ENCODE data around the gene SMYD1.

The SMYD1 gene

GRCh38 chr2:88085602-88086001 lies 18.0 kb downstream of the SMYD1 start:
- TF ChIP-seq CREB1 (IDR thresholded peaks at IDR 0.05; ENCODE audit: low read depth): no peak
- TF ChIP-seq EGR1 (IDR thresholded peaks at IDR 0.05): no peak
- TF ChIP-seq NFIC (IDR thresholded peaks at IDR 0.05): no peak
- TF ChIP-seq YY1 (IDR thresholded peaks at IDR 0.05; ENCODE audit: low read depth): no peak
- no peak for TF ChIP-seq EP300 (IDR thresholded peaks at IDR 0.05; ENCODE audit: borderline replicate concordance)
- no peak for TF ChIP-seq MAX (IDR thresholded peaks at IDR 0.05)
- TF ChIP-seq FOXM1 (IDR thresholded peaks at IDR 0.05; ENCODE audit: borderline replicate concordance, low read depth): no peak
- TF ChIP-seq REST (IDR thresholded peaks at IDR 0.05; ENCODE audit: low read depth): no peak
- TF ChIP-seq CEBPB (IDR thresholded peaks at IDR 0.05): no peak
- no peak for TF ChIP-seq TCF12 (IDR thresholded peaks at IDR 0.05; ENCODE audit: low read depth)
- TF ChIP-seq USF1 (IDR thresholded peaks at IDR 0.05): no peak
- no peak for TF ChIP-seq RAD21 (IDR thresholded peaks at IDR 0.05; ENCODE audit: low read depth)
- no peak for TF ChIP-seq TAF1 (IDR thresholded peaks at IDR 0.05; ENCODE audit: low read depth)
- TF ChIP-seq ZBTB7A (IDR thresholded peaks at IDR 0.05; ENCODE audit: low read depth): no peak
- no peak for TF ChIP-seq TEAD4 (IDR thresholded peaks at IDR 0.05)

- TF ChIP-seq TAF1 (IDR thresholded peaks at IDR 0.05; ENCODE audit: low read depth): no peak
- TF ChIP-seq NFIC (IDR thresholded peaks at IDR 0.05): no peak
- TF ChIP-seq RAD21 (IDR thresholded peaks at IDR 0.05; ENCODE audit: low read depth): no peak
- TF ChIP-seq ZBTB7A (IDR thresholded peaks at IDR 0.05; ENCODE audit: low read depth): no peak
- TF ChIP-seq REST (IDR thresholded peaks at IDR 0.05; ENCODE audit: low read depth): no peak
- TF ChIP-seq YY1 (IDR thresholded peaks at IDR 0.05; ENCODE audit: low read depth): no peak
- TF ChIP-seq EGR1 (IDR thresholded peaks at IDR 0.05): no peak
- TF ChIP-seq CEBPB (IDR thresholded peaks at IDR 0.05): no peak
- no peak for TF ChIP-seq TEAD4 (IDR thresholded peaks at IDR 0.05)
- TF ChIP-seq EP300 (IDR thresholded peaks at IDR 0.05; ENCODE audit: borderline replicate concordance): no peak
- TF ChIP-seq USF1 (IDR thresholded peaks at IDR 0.05): no peak
- no peak for TF ChIP-seq TCF12 (IDR thresholded peaks at IDR 0.05; ENCODE audit: low read depth)
- no peak for TF ChIP-seq MAX (IDR thresholded peaks at IDR 0.05)
- TF ChIP-seq FOXM1 (IDR thresholded peaks at IDR 0.05; ENCODE audit: borderline replicate concordance, low read depth): no peak
- TF ChIP-seq CREB1 (IDR thresholded peaks at IDR 0.05; ENCODE audit: low read depth): no peak
Measured at GRCh38 chr2:88086401-88086800, 18.8 kb downstream of the SMYD1 start.

GRCh38 chr2:88087073-88087472 lies 19.4 kb downstream of the SMYD1 start:
- TF ChIP-seq CEBPB (IDR thresholded peaks at IDR 0.05) (no peak), TEAD4 (IDR thresholded peaks at IDR 0.05) (no peak)

GRCh38 chr2:88087763-88088162 lies 20.1 kb downstream of the SMYD1 start:
- TF ChIP-seq ZBTB7A (IDR thresholded peaks at IDR 0.05; ENCODE audit: low read depth) (no peak), RAD21 (IDR thresholded peaks at IDR 0.05; ENCODE audit: low read depth) (no peak), REST (IDR thresholded peaks at IDR 0.05; ENCODE audit: low read depth) (no peak), YY1 (IDR thresholded peaks at IDR 0.05; ENCODE audit: low read depth) (no peak), TAF1 (IDR thresholded peaks at IDR 0.05; ENCODE audit: low read depth) (no peak), EP300 (IDR thresholded peaks at IDR 0.05; ENCODE audit: borderline replicate concordance) (no peak), TCF12 (IDR thresholded peaks at IDR 0.05; ENCODE audit: low read depth) (no peak), EGR1 (IDR thresholded peaks at IDR 0.05) (no peak)

GRCh38 chr2:88088999-88089398 lies 21.4 kb downstream of the SMYD1 start:
- TF ChIP-seq FOXM1 (IDR thresholded peaks at IDR 0.05; ENCODE audit: borderline replicate concordance, low read depth): no peak
- no peak for TF ChIP-seq TAF1 (IDR thresholded peaks at IDR 0.05; ENCODE audit: low read depth)
- TF ChIP-seq ZBTB7A (IDR thresholded peaks at IDR 0.05; ENCODE audit: low read depth): no peak
- no peak for TF ChIP-seq RAD21 (IDR thresholded peaks at IDR 0.05; ENCODE audit: low read depth)
- TF ChIP-seq USF1 (IDR thresholded peaks at IDR 0.05): no peak
- TF ChIP-seq EP300 (IDR thresholded peaks at IDR 0.05; ENCODE audit: borderline replicate concordance): no peak
- no peak for TF ChIP-seq TCF12 (IDR thresholded peaks at IDR 0.05; ENCODE audit: low read depth)
- no peak for TF ChIP-seq EGR1 (IDR thresholded peaks at IDR 0.05)
- no peak for TF ChIP-seq MAX (IDR thresholded peaks at IDR 0.05)
